ENCODE measurements around the gene RPTN.

GRCh38 chr1:152162792-152163463 is 3.9 kb upstream of the RPTN start:
- no peak for TF ChIP-seq CTCF (IDR thresholded peaks at IDR 0.05; ENCODE audit: insufficient read depth, low read length)
- TF ChIP-seq GABPA (IDR thresholded peaks at IDR 0.05; ENCODE audit: low read depth): no peak
- TF ChIP-seq REST (IDR thresholded peaks at IDR 0.05; ENCODE audit: insufficient replicate concordance, low read depth): no peak
- TF ChIP-seq POLR2AphosphoS5 (IDR thresholded peaks at IDR 0.05; ENCODE audit: low read depth): no peak

Measured in HL-60 (cell line).